OCI-LY7 (cell line): ENCODE results near the gene PIK3AP1. TPM values are rescaled to one million over a fixed set of nuclear protein-coding genes. Genes with fewer than 3 reads are reported as not detected.

Source experiments
- Bru-seq: library from RNA; stranded (reverse); fragments of 400-500 nt; gene quantifications from one replicate; lab custom pipeline; 2021; lab: Mats Ljungman, UMichigan
- BruChase-seq, 2 experiments: library from RNA; stranded (reverse); fragments of 400-500 nt; gene quantifications; one replicate each; lab custom pipeline; 2021; lab: Mats Ljungman, UMichigan
- BruUV-seq: library from RNA; stranded (reverse); fragments of 400-500 nt; replicated peaks from 2 replicates; lab custom pipeline; 2021; lab: Mats Ljungman, UMichigan
- CTCF ChIA-PET: fragments of 300-600 bp; sonication (Branson Sonifier 250); formaldehyde crosslinking; loops from one replicate; lab custom pipeline; 2022; ENCODE audit warnings: antibody characterized with exemption; ENCODE audit not compliant: unreplicated experiment; lab: Charles Lee
- POLR2A ChIA-PET: fragments of 300-600 bp; sonication (Branson Sonifier 250); formaldehyde crosslinking; loops from one replicate; lab custom pipeline; 2022; ENCODE audit warnings: antibody characterized with exemption; lab: Charles Lee
- DNase-seq: peaks from one replicate; pipeline ENCODE4 v3.0.0-alpha.2; 2015; ENCODE audit warnings: low spot score
- H2AFZ ChIP-seq: fragments of 200-600 bp; sonication (generic), shearing (Covaris generic); 2 replicates; pipeline ENCODE4 v1.6.1; 2014; ENCODE audit warnings: mild to moderate bottlenecking, antibody characterized with exemption, low read length, moderate library complexity
- H3K27ac ChIP-seq: fragments of 200-600 bp; sonication (generic); 2 replicates; pipeline ENCODE4 v1.5.1; 2014; ENCODE audit warnings: mixed run types, low read depth, mild to moderate bottlenecking, moderate library complexity, low read length, inconsistent platforms; ENCODE audit not compliant: poor library complexity, severe bottlenecking
- H3K36me3 ChIP-seq: fragments of 200-600 bp; sonication (generic); 2 replicates; pipeline ENCODE4 v1.6.1; 2014; ENCODE audit warnings: mild to moderate bottlenecking, antibody characterized with exemption, low read length, moderate library complexity, mixed read lengths; ENCODE audit not compliant: insufficient read depth
- H3K4me1 ChIP-seq: fragments of 200-600 bp; sonication (generic); 2 replicates; pipeline ENCODE4 v1.5.1; 2014; ENCODE audit warnings: mild to moderate bottlenecking, low read length; ENCODE audit not compliant: insufficient read depth, poor library complexity, severe bottlenecking
- H3K4me2 ChIP-seq: fragments of 200-600 bp; sonication (generic); 2 replicates; pipeline ENCODE4 v1.6.1; 2014; ENCODE audit warnings: mild to moderate bottlenecking, low read length
- H3K4me3 ChIP-seq: fragments of 200-600 bp; sonication (generic); 2 replicates; pipeline ENCODE4 v1.5.1; 2014; ENCODE audit warnings: mild to moderate bottlenecking, low read depth, low read length; ENCODE audit not compliant: poor library complexity, severe bottlenecking
- H3K79me2 ChIP-seq: fragments of 200-600 bp; sonication (generic); 2 replicates; pipeline ENCODE4 v1.6.1; 2016; ENCODE audit warnings: low read depth, mild to moderate bottlenecking, low read length, moderate library complexity, mixed read lengths; ENCODE audit not compliant: insufficient read depth
- H3K9me2 ChIP-seq: fragments of 200-600 bp; sonication (generic); 2 replicates; pipeline ENCODE4 v1.6.1; 2016; ENCODE audit warnings: mild to moderate bottlenecking, low read length, mixed read lengths; ENCODE audit not compliant: insufficient read depth
- H3K9me3 ChIP-seq: fragments of 200-600 bp; sonication (generic); 2 replicates; pipeline ENCODE4 v1.6.1; 2014; ENCODE audit warnings: mild to moderate bottlenecking, mixed run types, low read length, mixed read lengths
- H4K20me1 ChIP-seq: fragments of 200-600 bp; sonication (generic); 2 replicates; pipeline ENCODE4 v1.6.1; 2014; ENCODE audit warnings: mild to moderate bottlenecking, antibody characterized with exemption, low read length, moderate library complexity, mixed read lengths; ENCODE audit not compliant: insufficient read depth
- CTCF ChIP-seq: fragments of 200-600 bp; sonication (generic); conservative IDR thresholded peaks from 2 replicates; pipeline ENCODE4 v1.5.1; 2014; ENCODE audit warnings: mild to moderate bottlenecking, antibody characterized with exemption, low read length, moderate library complexity, mixed read lengths
- EZH2phosphoT487 ChIP-seq: fragments of 200-600 bp; sonication (generic); IDR thresholded peaks from 2 replicates; pipeline ENCODE4 v1.6.1; 2018; ENCODE audit warnings: low read depth, borderline replicate concordance, mild to moderate bottlenecking, mixed run types, antibody characterized with exemption, low read length, moderate library complexity, mixed read lengths
- intact Hi-C: fragments of 100-400 bp; cut with micrococcal nuclease; formaldehyde crosslinking; loops from one replicate; pipeline ENCODE4 v1.10.0; 2022; ENCODE audit not compliant: unreplicated experiment
- long read RNA-seq: library from polyadenylated mRNA; stranded (forward); transcript quantifications from one replicate; pipeline ENCODE4 v2.0.0, GENCODE V29; 2022
- total RNA-seq, 2 experiments: library from RNA; depleted of rRNA in 1 of 2; stranded (reverse); fragments of >200 nt in 1 of 2; shearing (Covaris generic) in 1 of 2; gene quantifications; 2 replicates each; pipeline ENCODE4 v1.2.3, GENCODE V29; 2014 to 2022

The PIK3AP1 gene
- total RNA-seq (2014; rRNA removed; shearing (Covaris generic)) (132 and 152 TPM in 2 replicates), total RNA-seq (2022) (111 and 140 TPM in 2 replicates), Bru-seq, nascent RNA (percentile 96 among the genes with signal in this experiment), BruChase-seq, experiment 1, labeled RNA remaining after a 6-hour chase (percentile 94 among the genes with signal in this experiment), BruChase-seq, experiment 2, labeled RNA remaining after a 2-hour chase (percentile 93 among the genes with signal in this experiment)
- long read RNA-seq, full-length matches to known transcripts: 155 of 305 reads
- long read RNA-seq, partial matches to known transcripts: 24 of 305 reads
- long read RNA-seq, other reads (novel, unspliced or antisense): 126 of 305 reads

GRCh38 chr10:96720422-96721206, at the start of gene PIK3AP1:
PIK3AP1 (minus strand) TSS chr10:96720514; CDS start chr10:96720394, 120 bp downstream.
- no TSS peak for BruUV-seq
- Histone ChIP-seq H3K4me2 (peak within 1 kb of the TSS; percentile 85), H3K4me3 (peak within 1 kb of the TSS; percentile 87), H3K27ac (peak within 1 kb of the TSS; percentile 91), H3K79me2 (peaks cover 42% of the 10 kb centered on the region), H3K36me3 (peaks cover 37% of the 10 kb centered on the region), H4K20me1 (peaks cover 8% of the 10 kb centered on the region; the same call in 1 of the 2 replicates), H3K9me3 (peaks cover under 1% of the 10 kb centered on the region; the same call in 1 of the 2 replicates), H3K4me1 (peaks cover 65% of the 10 kb centered on the region), H3K9me2 (no peaks in the 10 kb centered on the region), H2AFZ (peak within 1 kb of the TSS; percentile 9; the same call in 1 of the 2 replicates)
- intact Hi-C loops: loop anchor here (1.0 to 5.0 kb wide), 6 partner anchors 20 to 133 kb away; partner anchors contain the start of gene TM9SF3
- ChIA-PET CTCF (interaction anchor here (0.5 to 0.6 kb wide), 3 partner anchors 57 to 884 kb away, joined by 3 read pairs; no protein-coding TSS in a partner anchor), POLR2A (interaction anchor here (0.5 to 2.2 kb wide), 11 partner anchors 16 to 304 kb away, joined by 3 to 6 read pairs (median 4); no protein-coding TSS in a partner anchor)
- DNase-seq: peak; percentile 96
- TF ChIP-seq CTCF: no peak
- TF ChIP-seq EZH2phosphoT487: no peak

- TF ChIP-seq EZH2phosphoT487: no peak
- no peak for TF ChIP-seq CTCF
- H3K36me3 ChIP-seq: peaks cover under 1% of the 10 kb centered on the region; the same call in 1 of the 2 replicates
- H3K4me1 ChIP-seq: peaks cover 29% of the 10 kb centered on the region
- H3K4me2 ChIP-seq: no peak overlapping the region
- no peak overlapping the region for H2AFZ ChIP-seq
- H4K20me1 ChIP-seq: no peaks in the 10 kb centered on the region
- CTCF ChIA-PET: no interaction called here
- intact Hi-C loops: no loop called here
- BruUV-seq: no TSS peak
- H3K4me3 ChIP-seq: no peak overlapping the region
- H3K9me3 ChIP-seq: peaks cover 23% of the 10 kb centered on the region
- no peak overlapping the region for H3K27ac ChIP-seq
- no peaks in the 10 kb centered on the region for H3K79me2 ChIP-seq
- DNase-seq: no peak
- POLR2A ChIA-PET: interaction anchor here (0.5 to 2.1 kb wide), 2 partner anchors 65 to 145 kb away, joined by 3 to 5 read pairs; partner anchors contain the start of gene LCOR
- H3K9me2 ChIP-seq: no peaks in the 10 kb centered on the region
Observed at GRCh38 chr10:96768136-96768535, 47.8 kb upstream of the PIK3AP1 start.
